MM.1S (cell line): ENCODE results near the gene EAF1.

ENCODE experiments used
- CTCF ChIP-seq: fragments of 300-600 bp; sonication (generic); IDR thresholded peaks from 2 replicates; pipeline ENCODE4 v1.5.1; 2016; ENCODE audit warnings: antibody characterized with exemption, low read length, mixed read lengths
- EZH2 ChIP-seq: fragments of 300-600 bp; sonication (generic); optimal IDR thresholded peaks from 2 replicates; pipeline ENCODE3; 2017; ENCODE audit warnings: low read depth, mild to moderate bottlenecking, antibody characterized with exemption, low read length, mixed read lengths
- EZH2phosphoT487 ChIP-seq: fragments of 300-600 bp; sonication (generic); IDR thresholded peaks from 2 replicates; pipeline ENCODE4 v1.6.1; 2018; ENCODE audit warnings: antibody characterized with exemption, low read length

GRCh38 chr3:15427182-15427880, at the start of gene EAF1, which contains the start of gene METTL6:
- no peak; the same call in 1 of the 2 replicates for TF ChIP-seq CTCF
- TF ChIP-seq EZH2, result no peak
- TF ChIP-seq EZH2phosphoT487, result no peak
